HG02678 (cell line): ENCODE measurements around the gene PLA2G4D.

Source experiments
- ATAC-seq: cut with Tn5 transposase; IDR thresholded peaks from one replicate; pipeline ENCODE4 v1.9.1; 2021; ENCODE audit warnings: mild to moderate bottlenecking, moderate library complexity; ENCODE audit not compliant: unreplicated experiment

PLA2G4D gene

GRCh38 chr15:42128476-42128875, 34.1 kb upstream of the PLA2G4D start:
- no peak for ATAC-seq

- no peak for ATAC-seq
Observed at GRCh38 chr15:42123546-42123945, 29.2 kb upstream of the PLA2G4D start.

GRCh38 chr15:42121682-42122081, 27.3 kb upstream of the PLA2G4D start:
- ATAC-seq: no peak

GRCh38 chr15:42121021-42121420, 26.7 kb upstream of the PLA2G4D start:
- no peak for ATAC-seq

GRCh38 chr15:42120285-42120684, 25.9 kb upstream of the PLA2G4D start:
- ATAC-seq: no peak

- no peak for ATAC-seq
Observed at GRCh38 chr15:42119446-42119760, 25.0 kb upstream of the PLA2G4D start.

- no peak for ATAC-seq
Observed at GRCh38 chr15:42118650-42119445, 24.5 kb upstream of the PLA2G4D start.

- no peak for ATAC-seq
Observed at GRCh38 chr15:42111924-42112323, 17.6 kb upstream of the PLA2G4D start.

GRCh38 chr15:42110367-42110766, 16.0 kb upstream of the PLA2G4D start:
- ATAC-seq: no peak

GRCh38 chr15:42108806-42109205, 14.4 kb upstream of the PLA2G4D start:
- no peak for ATAC-seq

GRCh38 chr15:42108189-42108588, 13.8 kb upstream of the PLA2G4D start:
- ATAC-seq: no peak

GRCh38 chr15:42107473-42107872, 13.1 kb upstream of the PLA2G4D start:
- ATAC-seq: no peak

GRCh38 chr15:42106288-42106687, 11.9 kb upstream of the PLA2G4D start:
- ATAC-seq: no peak

- ATAC-seq: no peak
Observed at GRCh38 chr15:42104095-42104891, 9.9 kb upstream of the PLA2G4D start.

- ATAC-seq: no peak
Observed at GRCh38 chr15:42102646-42103235, 8.4 kb upstream of the PLA2G4D start.

- no peak for ATAC-seq
Observed at GRCh38 chr15:42101861-42102260, 7.5 kb upstream of the PLA2G4D start.

GRCh38 chr15:42100021-42100800, 5.8 kb upstream of the PLA2G4D start:
- ATAC-seq: no peak

GRCh38 chr15:42097018-42097417, 2.7 kb upstream of the PLA2G4D start:
- ATAC-seq: no peak

- ATAC-seq: no peak
Observed at GRCh38 chr15:42093966-42094365, 396 bp downstream of the PLA2G4D start.

- no peak for ATAC-seq
Observed at GRCh38 chr15:42092398-42093318, 1.7 kb downstream of the PLA2G4D start.
